A549 (cell line): ENCODE results near the gene TBX20. TPM values are rescaled to one million over a fixed set of nuclear protein-coding genes. Genes with fewer than 3 reads are reported as not detected.

Experiments used
- ATAC-seq, 2 experiments: fragments of 200-7000 bp in 1 of 2; fragments of >200 bp in 1 of 2; cut with Nextera tagmentation in 1 of 2; cut with Tn5 transposase in 1 of 2; 3 replicates each; pipeline versions ENCODE4 v1.8.0 to v1.9.1; 2018 to 2020; ENCODE audit warnings: mild to moderate bottlenecking in 1 of 2, moderate library complexity in 1 of 2
- CTCF ChIA-PET: fragments of 300-600 bp; sonication (Branson Sonifier 250); formaldehyde crosslinking; extraction: SDS; loops from one replicate; lab custom pipeline; 2021; ENCODE audit warnings: antibody characterized with exemption, inconsistent platforms; lab: Yijun Ruan, JAX
- POLR2A ChIA-PET: fragments of 350-600 bp; formaldehyde crosslinking; extraction: SDS; loops from one replicate; lab custom pipeline; 2021; ENCODE audit warnings: antibody characterized with exemption, inconsistent platforms; lab: Yijun Ruan, JAX
- DNase-seq, 2 experiments: peaks; one replicate each; pipeline versions ENCODE4 v3.0.0 to v3.0.0-alpha.2; 2011 to 2016; ENCODE audit warnings: low read depth in 1 of 2, low spot score in 1 of 2
- FAIRE-seq: peaks from 2 replicates; lab custom pipeline; 2011; peaks lifted over from hg19 to GRCh38; lab: Jason Lieb, UNC
- H3K27ac ChIP-seq, 2 experiments: fragments of >200 bp; sonication (Bioruptor Twin); formaldehyde crosslinking; 3 replicates each; pipeline ENCODE4 v1.5.1; 2016 to 2017
- H3K4me1 ChIP-seq: fragments of >200 bp; sonication (Bioruptor Twin); formaldehyde crosslinking; 3 replicates; pipeline ENCODE4 v1.6.1; 2016
- H3K4me2 ChIP-seq: fragments of >200 bp; sonication (Bioruptor Twin); formaldehyde crosslinking; 3 replicates; pipeline ENCODE4 v1.6.1; 2016
- H3K4me3 ChIP-seq: fragments of >200 bp; sonication (Bioruptor Twin); formaldehyde crosslinking; 3 replicates; pipeline ENCODE4 v1.5.1; 2016
- H3K9me3 ChIP-seq: fragments of >200 bp; sonication (Bioruptor Twin); formaldehyde crosslinking; 3 replicates; pipeline ENCODE4 v1.6.1; 2016
- BHLHE40 ChIP-seq: IDR thresholded peaks from 2 replicates; pipeline ENCODE4 v1.6.1; 2012; ENCODE audit warnings: low read depth, low read length, inconsistent platforms
- CBX8 ChIP-seq: fragments of 200-600 bp; sonication (generic); IDR thresholded peaks from 2 replicates; pipeline ENCODE4 v1.6.1; 2016
- CEBPB ChIP-seq, 2 experiments: fragments of >200 bp in 1 of 2; sonication (Bioruptor Twin) in 1 of 2; formaldehyde crosslinking in 1 of 2; IDR thresholded peaks; 2 replicates each; pipeline ENCODE4 v1.6.1; 2012 to 2016
- CHD4 ChIP-seq: fragments of 200-600 bp; sonication (generic); IDR thresholded peaks from 2 replicates; pipeline ENCODE4 v1.6.1; 2016; ENCODE audit warnings: antibody characterized with exemption, mild to moderate bottlenecking, borderline replicate concordance
- EHMT2 ChIP-seq: fragments of 200-600 bp; sonication (generic); IDR thresholded peaks from 2 replicates; pipeline ENCODE4 v1.6.1; 2016; ENCODE audit warnings: antibody characterized with exemption, low read depth, mild to moderate bottlenecking, moderate library complexity
- ELK1 ChIP-seq: fragments of 150-350 bp; IDR thresholded peaks from 2 replicates; pipeline ENCODE4 v1.6.1; 2014; ENCODE audit warnings: low read depth, mild to moderate bottlenecking, low read length
- EP300 ChIP-seq, 2 experiments: fragments of >200 bp; sonication (Bioruptor Twin); formaldehyde crosslinking; IDR thresholded peaks; 2 replicates in 1 of 2; 3 replicates in 1 of 2; pipeline ENCODE4 v1.6.1; 2016 to 2017
- FOXS1 ChIP-seq: fragments of 250-450 bp; sonication (Bioruptor Pico); IDR thresholded peaks from 2 replicates; pipeline ENCODE4 v1.5.0; 2020; ENCODE audit warnings: mild to moderate bottlenecking, moderate library complexity
- HDAC2 ChIP-seq: fragments of 200-600 bp; sonication (generic); IDR thresholded peaks from 2 replicates; pipeline ENCODE4 v1.6.1; 2016
- HEYL ChIP-seq: fragments of 250-450 bp; sonication (Bioruptor Pico); IDR thresholded peaks from 2 replicates; pipeline ENCODE4 v1.8.0; 2021; ENCODE audit warnings: mild to moderate bottlenecking, moderate library complexity
- HOXB5 ChIP-seq: fragments of 250-450 bp; sonication (Bioruptor Pico); IDR thresholded peaks from 2 replicates; pipeline ENCODE4 v1.5.0; 2020; ENCODE audit warnings: mild to moderate bottlenecking, moderate library complexity
- JUN ChIP-seq, 2 experiments: fragments of >200 bp; sonication (Bioruptor Twin); formaldehyde crosslinking; IDR thresholded peaks; 2 replicates in 1 of 2; 3 replicates in 1 of 2; pipeline ENCODE4 v1.6.1; 2016 to 2017
- KDM5A ChIP-seq: fragments of 200-600 bp; sonication (generic); IDR thresholded peaks from 2 replicates; pipeline ENCODE4 v1.6.1; 2016; ENCODE audit warnings: antibody characterized with exemption, mild to moderate bottlenecking
- MYC ChIP-seq: IDR thresholded peaks from 2 replicates; pipeline ENCODE4 v1.6.1; 2012; ENCODE audit warnings: mild to moderate bottlenecking, inconsistent platforms, low read length, improper control_type of control experiment, borderline replicate concordance
- NFE2L2 ChIP-seq: fragments of 150-350 bp; conservative IDR thresholded peaks from 2 replicates; pipeline ENCODE4 v1.6.1; 2014; ENCODE audit warnings: low read length
- NPAS2 ChIP-seq: fragments of 250-450 bp; sonication (Bioruptor Pico); IDR thresholded peaks from 2 replicates; pipeline ENCODE4 v1.8.0; 2022; ENCODE audit warnings: mild to moderate bottlenecking, moderate library complexity, borderline replicate concordance
- PHF8 ChIP-seq: fragments of 200-600 bp; sonication (generic); IDR thresholded peaks from 2 replicates; pipeline ENCODE4 v1.6.1; 2016; ENCODE audit warnings: low read depth, mild to moderate bottlenecking, antibody characterized with exemption, moderate library complexity, borderline replicate concordance
- POLR2A ChIP-seq: IDR thresholded peaks from 2 replicates; pipeline ENCODE4 v1.6.1; 2012; ENCODE audit warnings: mild to moderate bottlenecking, low read length
- RAD21 ChIP-seq, 2 experiments: fragments of >200 bp in 1 of 2; sonication (Bioruptor Twin) in 1 of 2; formaldehyde crosslinking in 1 of 2; IDR thresholded peaks in 1 of 2; conservative IDR thresholded peaks in 1 of 2; 2 replicates in 1 of 2; 3 replicates in 1 of 2; pipeline ENCODE4 v1.6.1; 2012 to 2018; ENCODE audit warnings: inconsistent platforms in 1 of 2
- RCOR1 ChIP-seq: fragments of 150-350 bp; IDR thresholded peaks from 2 replicates; pipeline ENCODE4 v1.6.1; 2014; ENCODE audit warnings: antibody characterized with exemption, low read length, low read depth
- RNF2 ChIP-seq: fragments of 200-600 bp; sonication (generic); IDR thresholded peaks from 2 replicates; pipeline ENCODE4 v1.6.1; 2016; ENCODE audit warnings: low read depth, mild to moderate bottlenecking, antibody characterized with exemption, moderate library complexity, borderline replicate concordance
- TP53 ChIP-seq: fragments of 250-450 bp; sonication (Bioruptor Pico); IDR thresholded peaks from 2 replicates; pipeline ENCODE4 v1.5.0; 2021; ENCODE audit warnings: mild to moderate bottlenecking, moderate library complexity
- ZC3H11A ChIP-seq: fragments of 450-650 bp; IDR thresholded peaks from 2 replicates; pipeline ENCODE4 v1.6.1; 2014; ENCODE audit warnings: antibody characterized with exemption, mild to moderate bottlenecking
- ZNF302 ChIP-seq: fragments of 250-450 bp; sonication (Bioruptor Pico); IDR thresholded peaks from 2 replicates; pipeline ENCODE4 v1.9.0; 2021; ENCODE audit warnings: inconsistent platforms, mild to moderate bottlenecking, moderate library complexity
- WGBS: methylation state at CpG from one replicate; pipeline ENCODE4 v1.1.6; 2017; ENCODE audit errors: missing lambda C conversion rate; 5-methylcytosine and 5-hydroxymethylcytosine counted together
- polyA plus RNA-seq, 4 experiments: library from polyadenylated mRNA; depleted of rRNA in 3 of 4; stranded (reverse); fragments of >200 nt; fragmentation: RNase III in 1 of 4; extraction: RNeasy Plus Mini Kit Qiagen cat#74134 plus additional on column Dnase treatment in 1 of 4; gene quantifications; 2 replicates in 3 of 4; 3 replicates in 1 of 4; pipeline ENCODE4 v1.2.3, GENCODE V29; 2011 to 2017
- TF ChIP-seq, protein P1 (sequence below): fragments of >200 bp; sonication (Bioruptor Twin); formaldehyde crosslinking; IDR thresholded peaks from 3 replicates; pipeline ENCODE4 v1.5.1; 2016
- TF ChIP-seq, protein P2 (sequence below): fragments of >200 bp; sonication (Bioruptor Twin); formaldehyde crosslinking; IDR thresholded peaks from 3 replicates; pipeline ENCODE4 v1.6.1; 2016
- TF ChIP-seq, protein P3 (sequence below): fragments of 250-450 bp; sonication (Bioruptor Pico); IDR thresholded peaks from 2 replicates; pipeline ENCODE4 v1.5.0; 2021; ENCODE audit warnings: mild to moderate bottlenecking, moderate library complexity, borderline replicate concordance
- TF ChIP-seq, protein P4 (sequence below): IDR thresholded peaks from 2 replicates; pipeline ENCODE4 v1.6.1; 2012; ENCODE audit warnings: low read depth, borderline replicate concordance

TBX20 gene
- polyA plus RNA-seq, 2 of the 4 experiments (the other 2 are of a cell fraction) = 1.3 to 1.6 TPM

DNA sequence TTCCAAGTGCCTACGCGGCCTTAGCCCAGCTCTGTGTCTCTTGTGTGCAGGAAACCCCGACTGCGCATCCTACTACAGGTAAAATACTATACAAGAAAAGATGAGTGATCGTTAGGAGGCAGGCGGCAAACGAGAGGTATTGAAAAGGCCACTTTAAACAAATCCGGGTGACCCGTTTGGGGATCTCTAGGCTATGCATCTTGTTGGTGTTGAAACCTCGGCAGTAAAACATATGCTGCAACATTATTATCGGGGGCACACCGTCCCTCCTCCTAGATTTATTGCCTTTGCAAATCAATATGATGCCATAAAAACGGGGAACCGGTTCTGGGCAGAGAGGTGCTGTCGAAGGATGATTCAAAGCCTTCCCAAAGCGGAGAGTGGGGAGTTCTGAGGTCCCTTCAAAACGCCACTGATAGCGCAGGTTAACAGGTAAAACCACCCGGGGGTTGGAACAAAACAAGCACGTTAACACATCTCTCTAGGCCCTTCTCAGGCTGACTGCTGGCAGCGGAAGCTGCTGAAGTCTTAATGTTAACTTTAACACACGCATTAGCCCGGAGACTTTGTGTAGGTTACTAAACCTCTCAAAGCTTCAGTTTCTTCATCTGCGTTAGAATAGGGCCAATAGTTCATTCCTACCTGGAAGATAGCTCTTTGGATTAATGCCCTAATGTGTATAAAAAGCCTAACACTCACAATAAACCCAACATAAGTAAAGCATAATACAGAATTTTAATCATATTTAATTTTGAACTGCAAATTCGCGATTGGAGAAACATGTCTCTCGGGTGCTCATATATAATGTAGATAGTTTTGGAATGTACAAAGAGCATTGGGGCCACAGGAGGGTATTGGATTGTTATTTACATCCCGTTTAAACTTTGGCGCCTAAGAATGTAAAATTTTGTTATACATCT is 2.6 kb upstream of the TBX20 start:
- WGBS = 70% methylated on average over 29 of the region's 29 CpGs
- CTCF ChIA-PET = interaction anchor here (0.6 to 1.0 kb wide), 2 partner anchors 14 to 632 kb away, joined by 3 to 4 read pairs; no protein-coding TSS in a partner anchor
- DNase-seq = no peak
- Histone ChIP-seq H3K27ac (no peak overlapping the region), H3K9me3 (0 out of 3 replicates have a peak, but pooled peaks cover 2% of the 10 kb centered on the region), H3K4me1 (peaks cover 13% of the 10 kb centered on the region; the same call in 2 of the 3 replicates), H3K4me2 (no peak overlapping the region), H3K4me3 (no peak overlapping the region)
- POLR2A ChIA-PET = no interaction called here
- FAIRE-seq = no peak
- no peak for TF ChIP-seq EHMT2
- TF ChIP-seq POLR2A = no peak
- TF ChIP-seq RAD21 (conservative IDR thresholded peaks at IDR 0.05 in 1 of 2, IDR thresholded peaks at IDR 0.05 in 1 of 2) = no peak
- no peak for TF ChIP-seq NFE2L2
- TF ChIP-seq FOXS1 = no peak
- no peak for TF ChIP-seq CHD4
- TF ChIP-seq ZNF302 = no peak
- TF ChIP-seq, protein P1, sequence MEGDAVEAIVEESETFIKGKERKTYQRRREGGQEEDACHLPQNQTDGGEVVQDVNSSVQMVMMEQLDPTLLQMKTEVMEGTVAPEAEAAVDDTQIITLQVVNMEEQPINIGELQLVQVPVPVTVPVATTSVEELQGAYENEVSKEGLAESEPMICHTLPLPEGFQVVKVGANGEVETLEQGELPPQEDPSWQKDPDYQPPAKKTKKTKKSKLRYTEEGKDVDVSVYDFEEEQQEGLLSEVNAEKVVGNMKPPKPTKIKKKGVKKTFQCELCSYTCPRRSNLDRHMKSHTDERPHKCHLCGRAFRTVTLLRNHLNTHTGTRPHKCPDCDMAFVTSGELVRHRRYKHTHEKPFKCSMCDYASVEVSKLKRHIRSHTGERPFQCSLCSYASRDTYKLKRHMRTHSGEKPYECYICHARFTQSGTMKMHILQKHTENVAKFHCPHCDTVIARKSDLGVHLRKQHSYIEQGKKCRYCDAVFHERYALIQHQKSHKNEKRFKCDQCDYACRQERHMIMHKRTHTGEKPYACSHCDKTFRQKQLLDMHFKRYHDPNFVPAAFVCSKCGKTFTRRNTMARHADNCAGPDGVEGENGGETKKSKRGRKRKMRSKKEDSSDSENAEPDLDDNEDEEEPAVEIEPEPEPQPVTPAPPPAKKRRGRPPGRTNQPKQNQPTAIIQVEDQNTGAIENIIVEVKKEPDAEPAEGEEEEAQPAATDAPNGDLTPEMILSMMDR = no peak
- TF ChIP-seq ZC3H11A = no peak
- TF ChIP-seq CBX8 = no peak
- TF ChIP-seq KDM5A = no peak
- TF ChIP-seq EP300 (IDR thresholded peaks at IDR 0.05) = no peak
- no peak for TF ChIP-seq TP53 (CRISPR knock-in tag)
- TF ChIP-seq RNF2 = no peak
- no peak for TF ChIP-seq PHF8
- TF ChIP-seq, protein P2, sequence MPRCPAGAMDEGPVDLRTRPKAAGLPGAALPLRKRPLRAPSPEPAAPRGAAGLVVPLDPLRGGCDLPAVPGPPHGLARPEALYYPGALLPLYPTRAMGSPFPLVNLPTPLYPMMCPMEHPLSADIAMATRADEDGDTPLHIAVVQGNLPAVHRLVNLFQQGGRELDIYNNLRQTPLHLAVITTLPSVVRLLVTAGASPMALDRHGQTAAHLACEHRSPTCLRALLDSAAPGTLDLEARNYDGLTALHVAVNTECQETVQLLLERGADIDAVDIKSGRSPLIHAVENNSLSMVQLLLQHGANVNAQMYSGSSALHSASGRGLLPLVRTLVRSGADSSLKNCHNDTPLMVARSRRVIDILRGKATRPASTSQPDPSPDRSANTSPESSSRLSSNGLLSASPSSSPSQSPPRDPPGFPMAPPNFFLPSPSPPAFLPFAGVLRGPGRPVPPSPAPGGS = no peak
- TF ChIP-seq BHLHE40 = no peak
- no peak for TF ChIP-seq JUN (IDR thresholded peaks at IDR 0.05)
- no peak for TF ChIP-seq NPAS2 (CRISPR knock-in tag)
- ATAC-seq = no peak

DNA sequence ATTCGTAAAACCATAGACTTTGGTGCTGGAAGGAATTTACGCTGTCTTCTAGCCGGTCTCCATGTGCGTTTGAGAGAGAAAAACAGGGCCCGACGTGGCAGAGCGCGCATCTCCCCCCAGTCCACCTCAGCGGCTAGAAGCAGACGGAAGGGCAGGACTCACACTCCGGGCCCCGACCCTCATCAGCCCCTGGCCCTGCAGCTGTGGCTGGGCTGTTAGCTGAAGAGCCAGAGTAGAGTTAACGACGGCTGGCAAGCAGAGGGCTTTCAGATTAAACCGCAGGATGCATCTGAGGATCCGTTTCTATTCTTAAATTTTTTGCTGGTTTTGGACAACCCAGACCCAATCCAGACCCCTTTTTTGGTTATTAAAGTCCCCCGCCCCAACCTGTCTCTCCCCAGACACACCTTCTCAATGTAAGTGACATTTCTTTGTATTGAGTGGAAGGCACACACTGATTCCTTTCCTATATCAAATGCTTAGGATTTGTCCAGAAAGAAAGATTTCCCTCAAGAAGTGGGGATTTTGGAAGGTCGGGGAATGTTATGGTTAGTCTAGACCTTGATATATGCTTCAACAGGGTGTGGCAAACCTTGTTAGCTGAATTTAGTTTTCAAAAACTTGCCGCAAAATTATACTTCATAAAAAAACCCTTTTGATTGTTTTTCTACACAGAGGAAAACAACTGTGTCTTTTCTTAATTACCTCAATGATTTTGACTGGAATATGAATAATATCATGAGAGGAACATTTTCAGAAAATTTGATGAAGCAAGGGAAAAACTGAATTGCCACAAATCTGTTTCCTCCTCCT is 1.7 kb upstream of the TBX20 start:
- 84% methylated on average over 19 of the region's 19 CpGs for WGBS
- TF ChIP-seq HOXB5 (CRISPR knock-in tag) (no peak), HDAC2 (no peak), CHD4 (no peak), ELK1 (no peak), CEBPB (IDR thresholded peaks at IDR 0.05) (no peak), RCOR1 (no peak), RNF2 (no peak), HEYL (CRISPR knock-in tag) (no peak), TP53 (CRISPR knock-in tag) (no peak), NPAS2 (CRISPR knock-in tag) (no peak), MYC (no peak)
- TF ChIP-seq, protein P3, sequence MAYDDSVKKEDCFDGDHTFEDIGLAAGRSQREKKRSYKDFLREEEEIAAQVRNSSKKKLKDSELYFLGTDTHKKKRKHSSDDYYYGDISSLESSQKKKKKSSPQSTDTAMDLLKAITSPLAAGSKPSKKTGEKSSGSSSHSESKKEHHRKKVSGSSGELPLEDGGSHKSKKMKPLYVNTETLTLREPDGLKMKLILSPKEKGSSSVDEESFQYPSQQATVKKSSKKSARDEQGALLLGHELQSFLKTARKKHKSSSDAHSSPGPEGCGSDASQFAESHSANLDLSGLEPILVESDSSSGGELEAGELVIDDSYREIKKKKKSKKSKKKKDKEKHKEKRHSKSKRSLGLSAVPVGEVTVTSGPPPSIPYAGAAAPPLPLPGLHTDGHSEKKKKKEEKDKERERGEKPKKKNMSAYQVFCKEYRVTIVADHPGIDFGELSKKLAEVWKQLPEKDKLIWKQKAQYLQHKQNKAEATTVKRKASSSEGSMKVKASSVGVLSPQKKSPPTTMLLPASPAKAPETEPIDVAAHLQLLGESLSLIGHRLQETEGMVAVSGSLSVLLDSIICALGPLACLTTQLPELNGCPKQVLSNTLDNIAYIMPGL (CRISPR knock-in tag) = no peak
- TF ChIP-seq, protein P4, sequence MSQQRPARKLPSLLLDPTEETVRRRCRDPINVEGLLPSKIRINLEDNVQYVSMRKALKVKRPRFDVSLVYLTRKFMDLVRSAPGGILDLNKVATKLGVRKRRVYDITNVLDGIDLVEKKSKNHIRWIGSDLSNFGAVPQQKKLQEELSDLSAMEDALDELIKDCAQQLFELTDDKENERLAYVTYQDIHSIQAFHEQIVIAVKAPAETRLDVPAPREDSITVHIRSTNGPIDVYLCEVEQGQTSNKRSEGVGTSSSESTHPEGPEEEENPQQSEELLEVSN = no peak
- ChIA-PET CTCF (no interaction called here), POLR2A (no interaction called here)
- ATAC-seq (no peak), FAIRE-seq (no peak), DNase-seq (no peak)
- no peak overlapping the region for H3K27ac ChIP-seq
- no peak overlapping the region for H3K4me2 ChIP-seq
- H3K4me3 ChIP-seq = no peak overlapping the region
- 0 out of 3 replicates have a peak, but pooled peaks cover 2% of the 10 kb centered on the region for H3K9me3 ChIP-seq
- peaks cover 14% of the 10 kb centered on the region; the same call in 2 of the 3 replicates for H3K4me1 ChIP-seq
